OCI-LY3 (cell line): ENCODE measurements around the gene NSD1.

Experiments used
- H2AFZ ChIP-seq: fragments of 200-600, 300-600 bp; shearing (Covaris generic); 2 replicates; pipeline ENCODE4 v1.6.0; 2014; ENCODE audit warnings: antibody characterized with exemption, low read depth, low read length
- H3K27ac ChIP-seq: fragments of 200-600, 300-600 bp; sonication (generic); 2 replicates; pipeline ENCODE4 v1.5.1; 2014; ENCODE audit warnings: mild to moderate bottlenecking, low read length, moderate library complexity, mixed read lengths
- H3K27me3 ChIP-seq: fragments of 200-600, 300-600 bp; sonication (generic); 2 replicates; pipeline ENCODE4 v1.6.1; 2014; ENCODE audit warnings: low read depth, low read length, mixed read lengths
- H3K36me3 ChIP-seq: fragments of 200-600, 300-600 bp; sonication (generic); replicated peaks from 2 replicates; pipeline ENCODE3; 2014; ENCODE audit warnings: low read depth, low read length, mixed read lengths
- H3K4me1 ChIP-seq: fragments of 300-600, 200-600 bp; sonication (generic); 2 replicates; pipeline ENCODE4 v1.6.1; 2014; ENCODE audit warnings: low read length, mixed read lengths
- H3K4me2 ChIP-seq: fragments of 200-600, 300-600 bp; sonication (generic); 2 replicates; pipeline ENCODE4 v1.6.1; 2014; ENCODE audit warnings: low read length, mixed read lengths
- H3K4me3 ChIP-seq: fragments of 300-600, 200-600 bp; sonication (generic); 2 replicates; pipeline ENCODE4 v1.5.1; 2014; ENCODE audit warnings: antibody characterized with exemption, mild to moderate bottlenecking, low read length, moderate library complexity
- H3K79me2 ChIP-seq: fragments of 300-600, 200-600 bp; shearing (Covaris generic); 2 replicates; pipeline ENCODE4 v1.6.1; 2014; ENCODE audit warnings: mild to moderate bottlenecking, low read length, mixed read lengths
- H3K9ac ChIP-seq: fragments of 300-600, 200-600 bp; shearing (Covaris generic); 2 replicates; pipeline ENCODE4 v1.6.0; 2014; ENCODE audit warnings: mild to moderate bottlenecking, low read length, moderate library complexity
- H3K9me3 ChIP-seq: fragments of 200-600, 300-600 bp; shearing (Covaris generic); 2 replicates; pipeline ENCODE4 v1.6.1; 2014; ENCODE audit warnings: low read length, mixed read lengths; ENCODE audit not compliant: insufficient read depth
- H4K20me1 ChIP-seq: fragments of 200-600, 300-600 bp; sonication (generic); 2 replicates; pipeline ENCODE4 v1.6.1; 2016; ENCODE audit warnings: low read length, mixed read lengths; ENCODE audit not compliant: insufficient read depth
- EZH2phosphoT487 ChIP-seq: fragments of 200-600 bp; shearing (Covaris generic); IDR thresholded peaks from 2 replicates; pipeline ENCODE4 v1.6.1; 2018; ENCODE audit warnings: antibody characterized with exemption, mixed run types, low read depth
- TF ChIP-seq, protein P1 (sequence below): fragments of 200-600, 300-600 bp; sonication (generic); IDR thresholded peaks from 2 replicates; pipeline ENCODE4 v1.5.1; 2014; ENCODE audit warnings: antibody characterized with exemption, low read length, low read depth

NSD1 gene

GRCh38 chr5:177295924-177296323 lies 162.4 kb downstream of the NSD1 start:
- H3K9ac ChIP-seq: no peak overlapping the region
- H3K27me3 ChIP-seq: no peaks in the 10 kb centered on the region
- H4K20me1 ChIP-seq: peaks cover 7% of the 10 kb centered on the region
- H3K9me3 ChIP-seq: no peaks in the 10 kb centered on the region
- TF ChIP-seq, protein P1, sequence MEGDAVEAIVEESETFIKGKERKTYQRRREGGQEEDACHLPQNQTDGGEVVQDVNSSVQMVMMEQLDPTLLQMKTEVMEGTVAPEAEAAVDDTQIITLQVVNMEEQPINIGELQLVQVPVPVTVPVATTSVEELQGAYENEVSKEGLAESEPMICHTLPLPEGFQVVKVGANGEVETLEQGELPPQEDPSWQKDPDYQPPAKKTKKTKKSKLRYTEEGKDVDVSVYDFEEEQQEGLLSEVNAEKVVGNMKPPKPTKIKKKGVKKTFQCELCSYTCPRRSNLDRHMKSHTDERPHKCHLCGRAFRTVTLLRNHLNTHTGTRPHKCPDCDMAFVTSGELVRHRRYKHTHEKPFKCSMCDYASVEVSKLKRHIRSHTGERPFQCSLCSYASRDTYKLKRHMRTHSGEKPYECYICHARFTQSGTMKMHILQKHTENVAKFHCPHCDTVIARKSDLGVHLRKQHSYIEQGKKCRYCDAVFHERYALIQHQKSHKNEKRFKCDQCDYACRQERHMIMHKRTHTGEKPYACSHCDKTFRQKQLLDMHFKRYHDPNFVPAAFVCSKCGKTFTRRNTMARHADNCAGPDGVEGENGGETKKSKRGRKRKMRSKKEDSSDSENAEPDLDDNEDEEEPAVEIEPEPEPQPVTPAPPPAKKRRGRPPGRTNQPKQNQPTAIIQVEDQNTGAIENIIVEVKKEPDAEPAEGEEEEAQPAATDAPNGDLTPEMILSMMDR: no peak
- no peak for TF ChIP-seq EZH2phosphoT487
- no peaks in the 10 kb centered on the region for H3K79me2 ChIP-seq
- no peak overlapping the region for H3K4me3 ChIP-seq
- H3K4me1 ChIP-seq: peaks cover 22% of the 10 kb centered on the region
- H3K27ac ChIP-seq: no peak overlapping the region
- no peak overlapping the region for H2AFZ ChIP-seq
- peaks cover 62% of the 10 kb centered on the region for H3K36me3 ChIP-seq
- no peak overlapping the region for H3K4me2 ChIP-seq

DNA sequence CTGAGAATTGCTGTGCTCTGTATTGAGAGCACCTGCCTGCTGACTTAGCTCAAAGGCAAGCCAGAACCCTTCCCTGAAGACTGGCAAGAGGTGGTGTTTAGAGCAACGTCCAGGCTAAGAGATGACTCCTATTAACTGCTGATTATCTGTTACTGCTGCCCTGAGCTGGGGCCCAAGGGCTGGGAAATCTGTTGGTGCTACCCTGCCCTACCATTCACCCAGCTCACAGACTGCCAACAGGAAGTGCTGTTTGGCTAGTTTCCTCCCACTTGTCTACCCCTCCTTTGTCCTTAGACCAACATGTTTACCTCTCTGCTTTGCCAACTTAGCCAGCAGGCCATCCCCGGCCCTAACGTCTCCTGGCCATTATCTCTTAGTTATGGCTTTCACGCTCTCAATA lies 163.0 kb downstream of the NSD1 start:
- H3K27me3 ChIP-seq: no peaks in the 10 kb centered on the region
- no peak overlapping the region for H3K27ac ChIP-seq
- no peak overlapping the region for H3K4me2 ChIP-seq
- no peaks in the 10 kb centered on the region for H3K9me3 ChIP-seq
- peaks cover 12% of the 10 kb centered on the region for H4K20me1 ChIP-seq
- H2AFZ ChIP-seq: no peak overlapping the region
- H3K4me1 ChIP-seq: peaks cover 23% of the 10 kb centered on the region
- TF ChIP-seq, protein P1: no peak
- TF ChIP-seq EZH2phosphoT487: no peak
- peaks cover 64% of the 10 kb centered on the region for H3K36me3 ChIP-seq
- no peak overlapping the region for H3K9ac ChIP-seq
- no peaks in the 10 kb centered on the region for H3K79me2 ChIP-seq
- H3K4me3 ChIP-seq: no peak overlapping the region

- Histone ChIP-seq H4K20me1 (peaks cover 19% of the 10 kb centered on the region), H3K27ac (no peak overlapping the region), H3K9ac (no peak overlapping the region), H3K27me3 (no peaks in the 10 kb centered on the region), H3K4me1 (peaks cover 35% of the 10 kb centered on the region), H3K4me3 (no peak overlapping the region), H3K9me3 (no peaks in the 10 kb centered on the region), H3K36me3 (peaks cover 51% of the 10 kb centered on the region), H3K4me2 (no peak overlapping the region), H2AFZ (no peak overlapping the region), H3K79me2 (no peaks in the 10 kb centered on the region)
- TF ChIP-seq, protein P1: no peak
- no peak for TF ChIP-seq EZH2phosphoT487
These were observed 164.3 kb downstream of the NSD1 start for GRCh38 chr5:177297922-177298321.

DNA sequence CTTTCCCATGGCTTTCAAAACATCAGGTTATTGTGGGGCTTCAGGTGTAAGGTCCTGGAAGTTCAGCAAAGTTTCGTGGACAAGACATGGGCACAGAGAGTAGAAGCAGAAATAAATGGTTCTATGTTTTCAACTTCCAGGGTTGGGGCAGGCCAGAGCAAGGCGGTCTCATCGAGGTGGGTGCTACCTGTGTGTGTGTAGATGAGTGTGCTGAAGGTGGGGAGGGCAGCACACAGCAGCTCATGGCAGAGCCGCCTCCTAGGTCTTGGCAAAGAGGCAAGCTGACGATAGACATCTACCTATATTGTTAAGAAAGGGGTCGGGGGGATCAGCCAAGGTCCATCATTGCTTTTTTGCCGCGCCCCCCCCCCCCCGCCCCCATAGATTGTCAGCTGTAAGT lies 166.1 kb downstream of the NSD1 start:
- Histone ChIP-seq H3K79me2 (peaks cover 16% of the 10 kb centered on the region), H3K27ac (peak overlapping the region; percentile 60; the same call in 1 of the 2 replicates), H3K27me3 (no peaks in the 10 kb centered on the region), H4K20me1 (peaks cover 19% of the 10 kb centered on the region), H3K4me1 (peaks cover 36% of the 10 kb centered on the region), H3K9ac (no peak overlapping the region), H3K4me2 (no peak overlapping the region), H3K9me3 (no peaks in the 10 kb centered on the region), H2AFZ (no peak overlapping the region), H3K4me3 (no peak overlapping the region), H3K36me3 (peaks cover 35% of the 10 kb centered on the region)
- no peak for TF ChIP-seq EZH2phosphoT487
- TF ChIP-seq, protein P1: no peak
